NCI-H446 treated with DMSO at 0.1 percent for 48 hours (cell line): ENCODE results near the gene FADD.
A peak's percentile ranks its signal among the peaks of the same experiment; 100 is the strongest.

Experiments
- DNase-seq: peaks from one replicate; lab custom pipeline; 2025; lab: John Stamatoyannopoulos, UW

FADD gene

GRCh38 chr11:70233962-70234361, 30.9 kb downstream of the FADD start:
- no peak for DNase-seq

GRCh38 chr11:70240337-70240736, 37.2 kb downstream of the FADD start:
- no peak for DNase-seq

- no peak for DNase-seq
Observed at GRCh38 chr11:70241709-70242108, 38.6 kb downstream of the FADD start.

GRCh38 chr11:70242885-70243284, 39.8 kb downstream of the FADD start:
- DNase-seq: no peak

- no peak for DNase-seq
Observed at GRCh38 chr11:70243912-70244652, 41.0 kb downstream of the FADD start.

- DNase-seq: no peak
Observed at GRCh38 chr11:70244698-70245097, 41.6 kb downstream of the FADD start.

GRCh38 chr11:70246196-70246595, 43.1 kb downstream of the FADD start:
- DNase-seq: no peak

GRCh38 chr11:70247042-70247709, 44.1 kb downstream of the FADD start:
- DNase-seq: no peak

GRCh38 chr11:70247710-70248072, 44.6 kb downstream of the FADD start:
- peak; percentile 2 for DNase-seq

- no peak for DNase-seq
Observed at GRCh38 chr11:70250876-70251658, 48.0 kb downstream of the FADD start.

GRCh38 chr11:70251659-70252321, 48.7 kb downstream of the FADD start:
- peak; percentile 45 for DNase-seq

- DNase-seq: no peak
Observed at GRCh38 chr11:70252844-70253243, 49.7 kb downstream of the FADD start.

GRCh38 chr11:70255477-70256116, 52.5 kb downstream of the FADD start:
- DNase-seq: peak; percentile 56
